Inferior parietal cortex (tissue), 1 donor: Measurements from ENCODE around the gene TOLLIP.
"Not testable (repeated sequence)": the region's sequence is repeated elsewhere in the genome, so short reads cannot be mapped to it uniquely, and the experiment has no call there.

Source experiments
- DNase-seq: peaks from one replicate; pipeline ENCODE4 v3.0.0-alpha.2; 2016; ENCODE audit errors: extremely low spot score

TOLLIP gene

DNA sequence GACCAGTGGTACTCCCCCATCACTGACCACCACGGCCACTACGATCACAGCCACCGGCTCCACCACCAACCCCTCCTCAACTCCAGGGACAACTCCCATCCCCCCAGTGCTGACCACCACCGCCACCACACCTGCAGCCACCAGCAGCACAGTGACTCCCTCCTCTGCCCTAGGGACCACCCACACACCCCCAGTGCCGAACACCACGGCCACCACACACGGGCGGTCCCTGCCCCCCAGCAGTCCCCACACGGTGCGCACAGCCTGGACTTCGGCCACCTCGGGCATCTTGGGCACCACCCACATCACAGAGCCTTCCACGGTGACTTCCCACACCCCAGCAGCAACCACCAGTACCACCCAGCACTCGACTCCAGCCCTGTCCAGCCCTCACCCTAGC, 62.4 kb downstream of the TOLLIP start:
- not testable (repeated sequence) for DNase-seq

DNA sequence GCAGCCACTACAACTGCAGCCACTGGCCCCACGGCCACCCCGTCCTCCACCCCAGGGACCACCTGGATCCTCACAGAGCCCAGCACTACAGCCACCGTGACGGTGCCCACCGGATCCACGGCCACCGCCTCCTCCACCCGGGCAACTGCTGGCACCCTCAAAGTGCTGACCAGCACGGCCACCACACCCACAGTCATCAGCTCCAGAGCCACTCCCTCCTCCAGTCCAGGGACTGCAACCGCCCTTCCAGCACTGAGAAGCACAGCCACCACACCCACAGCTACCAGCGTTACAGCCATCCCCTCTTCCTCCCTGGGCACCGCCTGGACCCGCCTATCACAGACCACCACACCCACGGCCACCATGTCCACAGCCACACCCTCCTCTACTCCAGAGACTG, 63.1 kb downstream of the TOLLIP start:
- not testable (repeated sequence) for DNase-seq

DNA sequence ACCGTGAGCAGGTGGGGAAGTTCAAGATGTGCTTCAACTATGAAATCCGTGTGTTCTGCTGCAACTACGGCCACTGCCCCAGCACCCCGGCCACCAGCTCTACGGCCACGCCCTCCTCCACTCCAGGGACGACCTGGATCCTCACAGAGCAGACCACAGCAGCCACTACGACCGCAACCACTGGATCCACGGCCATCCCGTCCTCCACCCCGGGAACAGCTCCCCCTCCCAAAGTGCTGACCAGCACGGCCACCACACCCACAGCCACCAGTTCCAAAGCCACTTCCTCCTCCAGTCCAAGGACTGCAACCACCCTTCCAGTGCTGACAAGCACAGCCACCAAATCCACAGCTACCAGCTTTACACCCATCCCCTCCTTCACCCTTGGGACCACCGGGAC, 63.7 kb downstream of the TOLLIP start:
- not testable (repeated sequence) for DNase-seq

DNA sequence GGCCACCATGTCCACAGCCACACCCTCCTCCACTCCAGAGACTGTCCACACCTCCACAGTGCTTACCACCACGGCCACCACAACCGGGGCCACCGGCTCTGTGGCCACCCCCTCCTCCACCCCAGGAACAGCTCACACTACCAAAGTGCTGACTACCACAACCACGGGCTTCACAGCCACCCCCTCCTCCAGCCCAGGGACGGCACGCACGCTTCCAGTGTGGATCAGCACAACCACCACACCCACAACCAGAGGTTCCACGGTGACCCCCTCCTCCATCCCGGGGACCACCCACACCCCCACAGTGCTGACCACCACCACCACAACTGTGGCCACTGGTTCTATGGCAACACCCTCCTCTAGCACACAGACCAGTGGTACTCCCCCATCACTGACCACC, 64.9 kb downstream of the TOLLIP start:
- not testable (repeated sequence) for DNase-seq

DNA sequence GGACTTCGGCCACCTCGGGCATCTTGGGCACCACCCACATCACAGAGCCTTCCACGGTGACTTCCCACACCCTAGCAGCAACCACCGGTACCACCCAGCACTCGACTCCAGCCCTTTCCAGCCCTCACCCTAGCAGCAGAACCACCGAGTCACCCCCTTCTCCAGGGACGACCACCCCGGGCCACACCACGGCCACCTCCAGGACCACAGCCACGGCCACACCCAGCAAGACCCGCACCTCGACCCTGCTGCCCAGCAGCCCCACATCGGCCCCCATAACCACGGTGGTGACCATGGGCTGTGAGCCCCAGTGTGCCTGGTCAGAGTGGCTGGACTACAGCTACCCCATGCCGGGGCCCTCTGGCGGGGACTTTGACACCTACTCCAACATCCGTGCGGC, 65.9 kb downstream of the TOLLIP start:
- not testable (repeated sequence) for DNase-seq

DNA sequence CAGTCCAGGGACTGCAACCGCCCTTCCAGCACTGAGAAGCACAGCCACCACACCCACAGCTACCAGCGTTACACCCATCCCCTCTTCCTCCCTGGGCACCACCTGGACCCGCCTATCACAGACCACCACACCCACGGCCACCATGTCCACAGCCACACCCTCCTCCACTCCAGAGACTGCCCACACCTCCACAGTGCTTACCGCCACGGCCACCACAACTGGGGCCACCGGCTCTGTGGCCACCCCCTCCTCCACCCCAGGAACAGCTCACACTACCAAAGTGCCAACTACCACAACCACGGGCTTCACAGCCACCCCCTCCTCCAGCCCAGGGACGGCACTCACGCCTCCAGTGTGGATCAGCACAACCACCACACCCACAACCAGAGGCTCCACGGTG, 66.7 kb downstream of the TOLLIP start:
- DNase-seq, result not testable (repeated sequence)

DNA sequence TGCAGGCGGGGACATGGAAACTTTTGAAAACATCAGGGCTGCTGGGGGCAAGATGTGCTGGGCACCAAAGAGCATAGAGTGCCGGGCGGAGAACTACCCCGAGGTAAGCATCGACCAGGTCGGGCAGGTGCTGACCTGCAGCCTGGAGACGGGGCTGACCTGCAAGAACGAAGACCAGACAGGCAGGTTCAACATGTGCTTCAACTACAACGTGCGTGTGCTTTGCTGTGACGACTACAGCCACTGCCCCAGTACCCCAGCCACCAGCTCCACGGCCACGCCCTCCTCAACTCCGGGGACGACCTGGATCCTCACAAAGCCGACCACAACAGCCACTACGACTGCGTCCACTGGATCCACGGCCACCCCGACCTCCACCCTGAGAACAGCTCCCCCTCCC, 67.1 kb downstream of the TOLLIP start:
- no peak for DNase-seq

DNA sequence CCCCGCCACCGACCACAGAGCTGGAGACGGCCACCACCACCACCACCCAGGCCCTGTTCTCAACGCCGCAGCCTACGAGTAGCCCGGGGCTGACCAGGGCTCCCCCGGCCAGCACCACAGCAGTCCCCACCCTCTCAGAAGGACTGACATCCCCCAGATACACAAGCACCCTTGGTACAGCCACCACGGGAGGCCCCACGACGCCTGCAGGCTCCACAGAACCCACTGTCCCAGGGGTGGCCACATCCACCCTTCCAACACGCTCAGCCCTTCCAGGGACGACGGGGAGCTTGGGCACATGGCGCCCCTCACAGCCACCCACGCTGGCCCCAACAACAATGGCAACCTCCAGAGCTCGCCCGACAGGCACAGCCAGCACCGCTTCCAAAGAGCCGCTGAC, 67.7 kb downstream of the TOLLIP start:
- DNase-seq, result no peak

DNA sequence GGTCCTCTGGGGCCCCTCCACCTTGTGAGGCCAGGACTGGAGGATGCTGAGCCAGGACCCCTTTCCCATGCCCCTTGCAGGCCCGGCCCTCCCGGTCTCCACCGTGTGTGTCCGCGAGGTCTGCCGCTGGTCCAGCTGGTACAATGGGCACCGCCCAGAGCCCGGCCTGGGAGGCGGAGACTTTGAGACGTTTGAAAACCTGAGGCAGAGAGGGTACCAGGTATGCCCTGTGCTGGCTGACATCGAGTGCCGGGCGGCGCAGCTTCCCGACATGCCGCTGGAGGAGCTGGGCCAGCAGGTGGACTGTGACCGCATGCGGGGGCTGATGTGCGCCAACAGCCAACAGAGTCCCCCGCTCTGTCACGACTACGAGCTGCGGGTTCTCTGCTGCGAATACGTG, 68.7 kb downstream of the TOLLIP start:
- no peak for DNase-seq

DNA sequence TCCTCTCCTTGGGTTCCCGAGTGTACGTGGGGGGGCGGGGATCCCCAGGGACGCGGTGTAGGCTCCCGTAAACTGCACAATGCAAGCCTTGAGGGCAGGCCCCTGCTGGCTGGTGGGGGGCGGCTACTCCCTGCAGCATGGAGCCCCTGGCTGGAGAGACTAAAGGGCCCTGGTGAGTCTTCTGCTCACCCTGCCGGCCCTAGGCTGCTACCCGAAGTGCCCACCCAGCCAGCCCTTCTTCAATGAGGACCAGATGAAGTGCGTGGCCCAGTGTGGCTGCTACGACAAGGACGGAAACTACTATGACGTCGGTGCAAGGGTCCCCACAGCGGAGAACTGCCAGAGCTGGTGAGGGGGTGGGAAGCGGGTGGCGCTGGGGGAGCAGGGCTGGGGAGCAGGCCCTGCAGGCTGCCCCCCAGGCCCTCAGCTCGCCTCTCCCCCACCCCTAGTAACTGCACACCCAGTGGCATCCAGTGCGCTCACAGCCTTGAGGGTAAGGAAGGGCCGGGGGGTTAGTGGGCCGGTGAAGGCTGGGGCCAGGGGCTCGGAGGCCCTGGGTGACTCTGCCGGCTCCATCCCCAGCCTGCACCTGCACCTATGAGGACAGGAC, 69.7 kb downstream of the TOLLIP start:
- no peak for DNase-seq

DNA sequence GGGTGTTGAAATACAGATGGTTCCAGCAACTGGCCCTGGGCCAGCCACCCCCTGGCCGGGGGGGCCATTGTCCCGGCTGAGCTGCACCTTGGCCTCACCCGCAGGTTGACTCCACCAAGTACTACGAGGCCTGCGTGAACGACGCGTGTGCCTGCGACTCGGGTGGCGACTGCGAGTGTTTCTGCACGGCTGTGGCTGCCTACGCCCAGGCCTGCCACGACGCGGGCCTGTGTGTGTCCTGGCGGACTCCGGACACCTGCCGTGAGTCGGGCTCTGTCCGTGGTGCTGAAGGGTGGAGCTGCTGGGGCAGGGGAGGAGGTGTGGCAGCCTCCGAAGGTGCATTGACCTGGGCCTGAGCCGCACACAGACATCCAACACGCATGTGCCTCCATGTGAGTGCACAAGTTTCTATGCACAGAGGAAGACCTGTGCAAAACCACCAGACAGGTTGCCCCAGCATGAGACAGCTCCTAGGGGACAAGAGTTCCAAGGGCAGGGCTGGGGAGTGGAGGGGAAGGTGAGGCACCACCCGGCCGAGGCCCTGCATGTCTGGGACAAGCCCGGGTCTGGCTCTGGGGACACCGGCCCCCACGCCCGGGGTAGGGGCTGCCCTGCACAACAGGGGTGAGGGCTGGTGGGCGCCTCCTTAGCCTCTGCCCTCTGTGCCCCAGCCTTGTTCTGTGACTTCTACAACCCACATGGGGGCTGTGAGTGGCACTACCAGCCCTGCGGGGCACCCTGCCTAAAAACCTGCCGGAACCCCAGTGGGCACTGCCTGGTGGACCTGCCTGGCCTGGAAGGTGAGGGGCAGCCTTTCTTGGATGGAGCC, 70.5 kb downstream of the TOLLIP start:
- no peak for DNase-seq

DNA sequence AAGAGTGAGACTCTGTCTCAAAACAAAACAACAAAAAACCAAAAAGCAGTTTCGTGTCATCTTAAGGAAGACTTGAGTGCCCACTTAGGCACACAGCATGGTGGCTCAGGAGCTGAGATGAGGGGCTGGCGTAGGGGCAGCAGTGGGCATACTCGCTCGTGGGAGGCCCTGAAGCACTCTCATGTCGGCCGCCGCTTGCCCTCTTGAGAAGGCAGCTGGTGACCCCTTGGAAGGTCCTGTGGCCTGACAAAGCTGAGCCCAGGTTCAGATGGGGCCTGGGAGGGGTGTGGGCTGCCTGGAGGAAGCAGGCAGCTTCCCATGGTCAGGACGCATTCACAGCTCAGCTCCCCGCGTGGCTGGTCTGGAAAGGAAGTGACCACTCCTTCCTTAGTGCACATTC, 71.6 kb downstream of the TOLLIP start:
- DNase-seq, result no peak

DNA sequence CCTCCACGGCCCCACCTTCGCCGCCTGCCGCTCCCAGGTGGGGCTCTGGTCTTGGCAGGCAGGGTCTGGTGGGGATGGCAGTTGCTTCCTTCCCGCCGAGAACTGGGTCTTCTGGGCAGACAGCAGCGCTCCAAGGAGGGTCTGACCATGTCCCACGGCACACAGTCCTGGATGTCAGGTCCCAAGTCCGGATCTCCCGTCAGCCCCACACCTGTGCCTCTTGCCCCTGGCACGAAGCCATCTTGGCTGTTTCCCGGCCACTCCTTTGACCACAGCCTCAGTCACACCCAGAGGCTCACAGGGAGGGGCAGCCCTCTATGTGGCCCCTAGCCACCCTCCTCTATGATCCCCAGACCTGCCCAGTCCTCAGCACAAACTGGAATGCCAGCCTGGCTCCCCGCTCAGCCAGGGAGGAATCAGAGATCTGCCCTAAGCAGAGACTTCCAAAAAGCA, 72.3 kb downstream of the TOLLIP start:
- no peak for DNase-seq

DNA sequence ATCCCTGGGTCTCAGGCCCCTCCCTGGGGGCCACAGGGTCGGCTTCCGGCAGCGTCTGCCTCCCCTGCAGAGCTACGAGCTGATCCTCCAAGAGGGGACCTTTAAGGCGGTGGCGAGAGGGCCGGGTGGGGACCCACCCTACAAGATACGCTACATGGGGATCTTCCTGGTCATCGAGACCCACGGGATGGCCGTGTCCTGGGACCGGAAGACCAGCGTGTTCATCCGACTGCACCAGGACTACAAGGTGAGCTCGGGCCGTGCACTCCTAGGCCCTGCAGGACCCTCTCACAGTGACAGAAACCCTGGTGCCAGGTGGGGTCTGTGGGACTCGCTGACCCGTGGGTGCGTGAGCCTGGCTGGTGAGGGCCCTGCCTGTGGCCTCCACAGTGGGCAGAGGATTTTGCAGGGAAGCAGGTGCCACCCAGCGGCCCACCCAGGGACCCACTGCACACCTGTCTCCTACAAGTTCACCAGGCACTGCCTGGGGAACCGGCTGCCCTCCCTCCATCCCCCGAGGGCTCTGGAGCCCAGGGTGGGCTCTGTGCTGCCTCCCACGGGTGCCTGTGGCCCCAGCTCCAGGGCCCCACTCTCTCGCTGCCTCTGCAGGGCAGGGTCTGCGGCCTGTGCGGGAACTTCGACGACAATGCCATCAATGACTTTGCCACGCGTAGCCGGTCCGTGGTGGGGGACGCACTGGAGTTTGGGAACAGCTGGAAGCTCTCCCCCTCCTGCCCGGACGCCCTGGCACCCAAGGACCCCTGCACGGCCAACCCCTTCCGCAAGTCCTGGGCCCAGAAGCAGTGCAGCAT, 72.9 kb downstream of the TOLLIP start:
- no peak for DNase-seq

DNA sequence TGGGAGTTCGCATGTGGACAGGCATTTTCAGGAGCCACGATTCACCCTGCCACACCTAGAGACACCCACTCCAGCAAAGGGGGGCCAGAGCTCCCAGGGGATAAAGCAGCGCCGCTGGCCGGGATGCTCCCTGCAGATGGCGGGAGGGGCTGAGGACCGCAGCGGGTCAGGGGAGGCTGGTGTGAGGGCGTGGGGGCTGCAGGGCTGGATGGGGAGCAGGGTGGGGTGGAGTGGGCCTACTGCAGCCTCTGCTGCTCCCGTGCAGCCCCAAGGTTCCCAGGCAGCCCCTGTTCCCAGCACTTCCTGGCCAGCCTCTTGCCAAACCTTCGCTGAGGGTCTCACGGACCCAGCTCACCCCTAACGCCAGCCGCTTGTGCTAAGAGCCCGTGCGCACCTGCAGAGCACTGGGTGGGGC, 73.5 kb downstream of the TOLLIP start:
- no peak for DNase-seq

DNA sequence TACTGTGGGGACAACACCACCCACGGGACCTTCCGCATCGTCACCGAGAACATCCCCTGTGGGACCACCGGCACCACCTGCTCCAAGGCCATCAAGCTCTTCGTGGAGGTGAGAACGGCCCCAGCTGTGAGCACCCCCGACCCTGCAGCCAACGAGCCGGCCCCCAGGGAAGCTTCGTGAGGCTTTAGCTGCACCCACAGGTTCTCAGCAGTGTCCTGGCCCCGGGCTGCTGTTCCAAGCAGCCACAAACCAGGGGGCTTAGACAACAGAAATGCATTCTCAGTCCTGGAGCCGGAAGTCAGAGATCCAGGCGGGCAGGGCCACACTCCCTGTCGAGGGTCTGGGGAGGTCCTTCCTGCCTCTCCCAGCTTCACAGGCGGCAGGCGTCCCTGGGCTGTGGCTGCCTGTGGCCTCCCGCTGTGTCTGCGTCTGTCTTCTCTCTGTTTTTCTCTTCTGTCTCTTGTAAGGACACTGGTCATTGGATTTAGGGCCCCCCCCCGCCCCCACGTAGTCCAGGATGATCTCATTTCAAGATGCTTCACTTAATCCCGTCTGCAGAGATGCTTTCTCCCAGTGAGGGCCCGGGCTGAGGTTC, 74.0 kb downstream of the TOLLIP start:
- DNase-seq, result no peak

DNA sequence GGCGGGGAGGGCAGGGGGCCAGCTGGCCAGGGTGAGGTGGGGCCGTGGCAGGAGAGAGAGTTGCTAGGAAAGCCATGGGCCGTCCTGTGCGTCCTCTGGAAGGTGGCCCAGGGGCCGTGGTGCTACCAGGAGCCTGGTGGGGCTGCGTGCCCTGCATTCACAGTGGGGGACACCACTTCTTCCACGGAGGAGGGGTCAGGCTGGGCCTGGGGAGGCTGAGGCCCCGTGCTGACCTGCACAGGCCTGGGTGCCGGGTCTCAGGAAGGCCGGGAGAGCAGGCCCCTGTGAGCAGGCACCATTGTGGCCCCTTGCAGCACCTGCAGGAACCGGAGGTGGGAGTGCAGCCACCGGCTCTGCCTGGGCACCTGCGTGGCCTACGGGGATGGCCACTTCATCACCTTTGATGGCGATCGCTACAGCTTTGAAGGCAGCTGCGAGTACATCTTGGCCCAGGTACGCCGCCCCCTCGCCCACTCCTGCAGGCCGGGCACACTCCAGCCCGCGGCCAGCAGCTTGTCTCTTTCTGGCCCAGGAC, 74.6 kb downstream of the TOLLIP start:
- DNase-seq, result no peak

DNA sequence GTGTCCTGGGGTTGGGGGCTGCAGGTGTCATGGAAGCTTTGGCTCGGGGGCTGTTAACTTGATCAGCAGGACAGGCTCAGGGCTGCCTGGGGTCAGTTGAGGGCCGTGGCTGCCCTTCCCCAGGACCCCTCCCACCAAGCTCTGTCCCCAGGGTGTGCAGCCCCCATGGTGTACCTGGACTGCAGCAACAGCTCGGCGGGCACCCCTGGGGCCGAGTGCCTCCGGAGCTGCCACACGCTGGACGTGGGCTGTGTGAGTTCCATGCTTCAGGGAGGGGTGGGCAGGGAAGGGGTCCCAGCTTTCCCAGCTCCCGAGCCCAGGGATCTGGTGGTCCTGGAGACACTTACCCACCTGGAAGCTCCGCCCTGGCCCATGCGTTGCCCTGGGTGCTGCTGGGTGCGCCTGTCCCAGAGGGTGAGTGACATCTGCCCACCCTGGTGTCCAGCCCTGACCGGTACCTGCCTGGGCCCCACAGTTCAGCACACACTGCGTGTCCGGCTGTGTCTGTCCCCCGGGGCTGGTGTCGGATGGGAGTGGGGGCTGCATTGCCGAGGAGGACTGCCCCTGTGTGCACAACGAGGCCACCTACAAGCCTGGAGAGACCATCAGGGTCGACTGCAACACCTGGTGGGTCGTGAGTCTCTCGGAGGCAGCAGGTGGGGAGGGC, 75.2 kb downstream of the TOLLIP start:
- no peak for DNase-seq

DNA sequence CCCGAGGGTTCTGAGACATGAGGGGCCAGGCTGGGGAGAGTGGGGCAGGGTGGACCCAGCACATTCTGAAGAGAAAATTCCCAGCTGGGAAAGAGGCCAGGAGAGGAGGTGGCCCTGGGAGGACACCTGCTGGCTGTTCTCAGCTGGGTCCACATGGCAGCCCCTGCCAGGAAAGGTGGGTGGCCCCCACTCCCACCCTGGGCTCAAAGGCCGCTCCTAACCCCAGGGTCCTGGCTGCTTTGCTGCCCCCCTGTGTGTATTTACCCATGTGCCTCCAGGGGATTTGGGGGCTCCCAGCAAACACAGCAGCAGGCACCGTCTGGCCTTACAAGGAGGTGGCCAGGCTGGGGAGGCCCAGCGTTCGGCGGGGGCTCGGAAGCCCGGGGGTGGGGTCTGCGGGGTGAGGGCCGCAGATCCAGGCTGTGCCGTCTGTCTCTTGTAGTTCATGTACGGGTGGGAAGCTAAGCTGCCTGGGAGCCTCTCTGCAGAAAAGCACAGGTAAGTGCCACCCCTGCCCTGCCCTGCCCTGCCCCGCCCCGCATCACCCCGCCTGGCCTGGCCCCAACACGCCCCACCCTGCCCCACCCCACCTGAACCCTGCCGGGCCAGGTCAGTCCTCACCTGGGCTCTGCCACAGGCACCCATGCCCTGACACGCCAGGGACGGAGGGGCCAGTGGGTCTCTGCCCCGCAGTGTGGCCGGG, 75.9 kb downstream of the TOLLIP start:
- no peak for DNase-seq

DNA sequence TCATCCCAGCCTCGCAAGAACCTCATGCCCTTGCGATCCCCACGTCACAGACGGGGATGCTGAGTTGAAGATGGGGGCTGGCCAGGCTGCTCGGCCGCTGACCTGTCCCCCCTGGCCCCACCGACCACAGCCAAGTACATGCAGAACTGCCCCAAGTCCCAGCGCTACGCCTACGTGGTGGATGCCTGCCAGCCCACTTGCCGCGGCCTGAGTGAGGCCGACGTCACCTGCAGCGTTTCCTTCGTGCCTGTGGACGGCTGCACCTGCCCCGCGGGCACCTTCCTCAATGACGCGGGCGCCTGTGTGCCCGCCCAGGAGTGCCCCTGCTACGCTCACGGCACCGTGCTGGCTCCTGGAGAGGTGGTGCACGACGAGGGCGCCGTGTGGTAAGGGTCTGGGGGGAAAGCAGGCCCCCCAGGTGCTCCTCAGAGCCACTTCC, 76.5 kb downstream of the TOLLIP start:
- DNase-seq, result no peak
